NCI-H1417 (cell line): ENCODE data around the gene KRTAP10-3.
"Not testable (repeated sequence)": the region's sequence is repeated elsewhere in the genome, so short reads cannot be mapped to it uniquely, and the experiment has no call there.

Experiments
- DNase-seq, 3 experiments: peaks; one replicate each; lab custom pipeline; 2025; lab: John Stamatoyannopoulos, UW

Gene KRTAP10-3

GRCh38 chr21:44558695-44559094, at the start of gene KRTAP10-3:
TSS of gene KRTAP10-3 (minus strand) at chr21:44558795. CDS start at chr21:44558715, 80 bp downstream.
- DNase-seq = no peak

GRCh38 chr21:44606495-44606894, 47.9 kb upstream of the KRTAP10-3 start:
- DNase-seq = no peak

GRCh38 chr21:44603911-44604310, 45.3 kb upstream of the KRTAP10-3 start:
- DNase-seq = no peak

GRCh38 chr21:44603109-44603875, 44.7 kb upstream of the KRTAP10-3 start:
- no peak for DNase-seq

- DNase-seq = no peak
Observed at GRCh38 chr21:44602463-44602850, 43.9 kb upstream of the KRTAP10-3 start.

GRCh38 chr21:44601596-44602462, 43.2 kb upstream of the KRTAP10-3 start:
- DNase-seq = no peak

GRCh38 chr21:44601091-44601490, 42.5 kb upstream of the KRTAP10-3 start:
- DNase-seq = not testable (repeated sequence)

GRCh38 chr21:44600118-44600978, 41.8 kb upstream of the KRTAP10-3 start, which contains the start of gene KRTAP10-7:
TSS of gene KRTAP10-7 (plus strand) at chr21:44600597. CDS start at chr21:44600622, 25 bp downstream.
- not testable (repeated sequence) for DNase-seq

- no peak for DNase-seq
Observed at GRCh38 chr21:44599264-44600029, 40.9 kb upstream of the KRTAP10-3 start.

GRCh38 chr21:44598061-44598460, 39.5 kb upstream of the KRTAP10-3 start:
- DNase-seq = no peak

GRCh38 chr21:44596068-44596725, 37.6 kb upstream of the KRTAP10-3 start:
- no peak for DNase-seq

GRCh38 chr21:44595524-44595923, 36.9 kb upstream of the KRTAP10-3 start:
- DNase-seq = no peak

GRCh38 chr21:44594406-44594916, 35.9 kb upstream of the KRTAP10-3 start:
- peak in 1 of 3 experiments; percentile 56 for DNase-seq

GRCh38 chr21:44593598-44594405, 35.2 kb upstream of the KRTAP10-3 start:
- peak; percentile 59 to 87 (median 71) for DNase-seq

- peak in 2 of 3 experiments; percentile 52 to 65 for DNase-seq
Observed at GRCh38 chr21:44592446-44593311, 34.1 kb upstream of the KRTAP10-3 start, which contains the start of gene KRTAP10-6. TSS of gene KRTAP10-6 (minus strand) at chr21:44592505. CDS start at chr21:44592484, 21 bp downstream.

- DNase-seq = peak in 1 of 3 experiments; percentile 24
Observed at GRCh38 chr21:44591801-44592130, 33.2 kb upstream of the KRTAP10-3 start.

- peak in 2 of 3 experiments; percentile 27 to 51 for DNase-seq
Observed at GRCh38 chr21:44590897-44591800, 32.6 kb upstream of the KRTAP10-3 start.
